NCI-H2171 treated with DMSO at 0.1 percent for 48 hours (cell line): ENCODE data around the gene PRUNE2.

ENCODE experiments used
- DNase-seq: peaks from one replicate; lab custom pipeline; 2025; lab: John Stamatoyannopoulos, UW

PRUNE2 gene

DNA sequence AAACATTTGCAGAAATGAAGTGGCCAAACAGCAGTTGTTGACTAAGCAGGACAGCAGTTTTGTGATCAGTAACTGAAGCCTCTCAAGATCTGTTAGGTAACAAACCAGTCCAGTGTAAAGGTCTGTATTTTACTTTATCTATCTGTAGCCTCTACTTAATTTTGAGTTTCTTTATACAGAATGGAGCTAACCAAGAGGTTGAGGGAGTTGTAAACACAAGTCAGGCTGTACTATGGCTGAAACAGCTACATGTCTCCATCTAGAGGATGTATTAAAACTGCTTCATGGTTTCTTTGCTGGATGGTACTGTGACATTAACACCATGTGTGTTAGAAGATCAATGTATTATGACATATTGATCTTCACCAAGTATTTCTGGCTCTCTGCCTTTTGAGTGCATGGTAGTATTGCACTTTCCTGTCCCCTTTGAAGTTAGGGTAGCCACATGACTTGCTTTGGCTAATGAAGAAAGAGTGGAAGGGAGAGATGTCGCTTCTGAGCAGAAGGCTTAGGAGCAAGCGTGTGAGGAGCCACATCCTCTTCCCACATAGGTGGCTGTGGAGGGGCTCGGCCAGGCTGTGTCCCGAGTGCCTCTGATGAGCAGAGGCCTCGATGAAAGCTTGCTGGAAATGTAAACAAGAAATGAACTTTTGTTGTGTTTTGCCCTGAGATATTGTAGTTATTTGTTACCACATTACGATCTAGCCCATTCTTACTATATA is 247.2 kb downstream of the PRUNE2 start:
- no peak for DNase-seq

GRCh38 chr9:76657265-76657664 is 248.6 kb downstream of the PRUNE2 start:
- no peak for DNase-seq

GRCh38 chr9:76655971-76656370 is 249.9 kb downstream of the PRUNE2 start:
- no peak for DNase-seq

DNA sequence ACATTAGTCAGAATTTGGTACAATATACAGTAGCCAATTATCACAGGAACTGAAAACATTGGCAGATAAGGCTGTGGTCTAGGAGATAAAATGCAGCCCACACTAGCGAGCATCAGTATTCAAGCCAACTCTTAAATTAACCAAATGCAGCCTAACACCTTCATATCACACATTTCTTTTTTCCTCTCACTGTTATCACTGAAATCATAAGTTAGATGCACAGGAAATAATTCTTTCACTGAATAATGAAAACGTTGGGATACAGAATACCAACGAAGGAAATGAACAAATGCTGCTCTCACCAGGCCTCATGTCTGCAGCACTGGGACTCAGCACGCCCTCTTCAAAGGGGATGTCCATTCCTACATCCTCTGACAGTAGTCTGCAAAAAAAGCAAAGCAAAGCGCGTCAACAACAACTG is 250.8 kb downstream of the PRUNE2 start:
- DNase-seq, result no peak

- DNase-seq, result no peak
Measured at GRCh38 chr9:76654575-76654974, 251.3 kb downstream of the PRUNE2 start.

GRCh38 chr9:76654051-76654461 is 251.9 kb downstream of the PRUNE2 start:
- DNase-seq, result no peak

- DNase-seq, result no peak
Measured at GRCh38 chr9:76652894-76653293, 253.0 kb downstream of the PRUNE2 start.

DNA sequence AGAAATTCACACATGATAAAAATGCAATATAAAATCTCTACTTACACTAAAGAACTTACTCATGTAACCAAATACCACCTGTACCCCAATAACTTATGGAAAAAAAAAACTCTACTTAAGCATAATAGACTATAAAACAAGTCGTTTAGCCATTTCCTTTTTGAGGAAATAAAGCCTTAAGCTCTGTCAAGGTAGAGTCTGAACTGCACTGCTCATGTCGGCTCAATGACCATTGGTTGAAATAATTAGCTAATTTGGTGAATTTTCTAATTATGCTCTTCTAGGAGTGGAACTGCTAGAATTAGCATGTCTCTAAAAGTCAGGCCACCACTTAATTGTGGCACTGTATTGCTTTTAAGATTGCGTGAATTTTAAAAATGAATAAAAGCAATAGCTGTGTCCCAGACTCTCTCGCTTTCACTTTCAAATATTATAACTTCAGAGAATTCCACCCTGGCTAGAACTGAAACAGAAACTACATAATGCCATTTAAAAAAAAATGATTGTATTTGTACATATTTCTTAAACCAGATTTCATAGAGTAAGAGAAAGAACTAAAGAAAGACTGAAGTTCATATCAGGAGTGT is 254.7 kb downstream of the PRUNE2 start:
- no peak for DNase-seq

DNA sequence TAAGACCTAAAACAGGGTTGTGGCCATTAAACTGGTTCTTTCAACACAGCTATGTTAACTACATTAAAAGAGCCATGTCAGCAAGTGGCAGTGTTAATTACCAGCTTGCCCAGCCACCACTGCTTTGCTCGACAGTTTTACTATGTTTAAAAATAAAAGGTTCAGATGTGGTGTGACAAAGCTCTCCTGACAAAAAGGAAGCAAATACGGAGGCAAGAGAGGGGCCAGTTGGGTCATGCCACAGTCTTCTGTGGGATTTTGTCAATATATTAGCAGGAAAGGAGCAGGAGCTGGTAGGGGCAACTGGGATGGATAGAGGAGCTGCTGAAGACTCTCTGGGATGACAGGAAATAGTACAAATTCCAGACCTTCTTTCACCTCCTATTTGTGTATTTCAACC is 255.2 kb downstream of the PRUNE2 start:
- DNase-seq, result no peak

DNA sequence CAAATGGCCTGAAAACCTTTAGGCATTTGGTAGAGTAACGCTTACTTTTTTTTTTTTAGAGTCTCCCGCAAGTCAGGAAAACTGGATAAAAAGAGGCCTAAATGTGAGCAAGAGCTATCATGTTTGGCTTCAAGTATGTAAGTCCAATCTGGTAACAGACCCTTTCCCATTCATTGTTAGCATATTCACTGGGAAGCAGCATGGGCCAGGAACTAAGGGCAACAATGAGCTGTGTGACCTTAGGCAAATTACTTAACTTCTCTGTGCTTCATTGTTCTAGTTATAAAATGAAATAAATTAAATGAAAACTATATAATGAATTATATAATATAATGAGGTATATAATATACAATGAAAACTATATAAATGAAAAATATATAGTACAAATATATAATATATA is 256.0 kb downstream of the PRUNE2 start:
- no peak for DNase-seq

DNA sequence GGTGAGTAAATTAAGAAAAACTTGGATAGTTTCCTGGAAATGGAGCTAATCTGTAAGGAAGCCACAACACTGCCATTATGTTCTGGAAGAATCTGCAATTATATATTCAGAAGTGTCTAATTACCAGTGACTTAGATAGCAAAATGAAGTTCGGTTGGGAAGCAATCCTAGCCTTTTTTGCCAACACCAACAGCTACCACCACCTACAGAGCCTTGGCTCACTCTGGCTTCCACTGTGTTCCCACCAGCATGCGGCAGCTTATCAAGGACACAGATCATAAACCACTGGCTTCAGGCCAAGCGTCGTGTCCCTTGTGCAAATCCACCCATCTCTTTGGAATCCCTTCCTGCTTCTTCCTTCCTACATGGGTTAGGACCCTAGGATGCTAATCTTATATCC is 259.7 kb downstream of the PRUNE2 start:
- no peak for DNase-seq

DNA sequence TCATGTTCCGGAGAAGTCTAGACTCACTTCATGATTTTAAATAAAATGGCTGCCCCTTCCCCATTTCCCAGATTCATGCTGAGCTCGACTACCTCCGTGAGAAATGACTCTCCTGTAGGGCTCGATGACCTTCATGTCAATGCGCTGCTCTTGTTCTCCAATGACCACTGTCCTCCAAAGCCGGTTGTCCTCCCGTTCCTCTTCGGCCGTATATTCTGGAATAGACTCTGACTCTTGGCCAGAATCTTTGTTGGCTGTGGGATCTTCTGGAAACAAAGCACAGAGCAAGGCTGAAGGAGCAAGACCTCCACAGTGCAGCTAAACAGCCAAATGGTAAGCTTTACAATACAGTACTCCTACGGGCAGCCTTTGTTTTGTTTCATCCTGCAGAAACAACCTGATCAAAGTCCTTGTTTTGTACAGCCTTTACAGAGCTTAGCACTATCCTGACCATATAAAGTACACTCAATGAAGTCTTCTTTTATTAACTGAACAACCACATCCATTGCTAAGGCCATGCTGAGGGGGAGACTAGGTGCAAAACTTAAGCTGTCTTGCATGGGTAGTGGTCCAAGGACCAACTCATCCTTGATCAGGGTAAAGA is 261.2 kb downstream of the PRUNE2 start:
- no peak for DNase-seq

DNA sequence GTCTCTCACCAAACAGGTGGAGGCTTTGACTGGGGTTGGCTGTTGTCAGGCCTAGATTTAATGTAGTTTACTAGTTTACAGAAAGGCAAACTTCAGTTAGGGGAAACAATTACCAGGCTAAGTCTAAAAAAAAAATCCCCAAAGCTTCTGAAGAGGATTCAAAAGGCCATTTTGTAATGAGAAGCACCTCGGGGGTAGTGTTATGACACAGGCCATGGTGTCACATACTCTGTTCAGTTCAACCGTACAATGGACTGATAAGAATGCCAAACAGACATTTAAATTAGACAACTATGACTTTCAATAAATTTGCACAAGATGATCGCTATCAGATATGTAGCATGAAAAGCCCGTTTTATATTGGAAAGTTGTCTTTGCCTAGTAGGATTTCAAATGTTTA is 261.7 kb downstream of the PRUNE2 start:
- DNase-seq, result no peak

DNA sequence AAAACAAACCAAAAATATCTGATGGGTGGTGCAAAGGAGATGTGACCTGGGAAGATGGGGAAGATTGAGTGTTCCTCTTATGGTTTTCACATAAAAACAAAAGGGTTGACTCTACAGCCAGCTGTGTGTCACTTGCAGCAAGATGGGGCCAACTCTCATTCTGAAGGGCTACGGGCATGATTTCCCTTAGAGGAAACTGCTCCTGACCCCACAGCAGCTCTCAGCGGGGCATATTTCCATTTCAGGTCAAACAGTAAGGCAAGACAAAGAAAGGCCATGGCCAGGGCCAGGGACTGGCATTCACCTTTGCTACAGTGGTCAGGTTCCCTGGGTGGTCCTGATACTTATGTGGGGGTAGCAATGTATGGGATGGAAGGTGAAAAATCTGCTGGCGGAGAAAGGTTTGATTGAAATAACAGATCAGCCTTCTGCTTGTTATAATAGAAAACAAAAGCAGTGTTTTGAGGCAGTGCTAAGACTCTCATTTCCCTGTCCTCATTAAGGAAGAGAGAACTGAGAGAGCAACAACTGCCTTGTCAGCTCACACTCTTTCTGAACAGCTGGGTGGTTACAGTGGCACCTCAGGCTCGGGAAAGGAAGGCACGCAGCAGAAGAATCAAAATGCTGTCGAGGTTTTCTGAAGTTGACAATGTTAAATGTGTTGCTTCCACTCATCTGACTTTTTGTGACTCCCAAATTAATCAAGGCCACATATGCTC is 262.4 kb downstream of the PRUNE2 start:
- DNase-seq, result no peak

DNA sequence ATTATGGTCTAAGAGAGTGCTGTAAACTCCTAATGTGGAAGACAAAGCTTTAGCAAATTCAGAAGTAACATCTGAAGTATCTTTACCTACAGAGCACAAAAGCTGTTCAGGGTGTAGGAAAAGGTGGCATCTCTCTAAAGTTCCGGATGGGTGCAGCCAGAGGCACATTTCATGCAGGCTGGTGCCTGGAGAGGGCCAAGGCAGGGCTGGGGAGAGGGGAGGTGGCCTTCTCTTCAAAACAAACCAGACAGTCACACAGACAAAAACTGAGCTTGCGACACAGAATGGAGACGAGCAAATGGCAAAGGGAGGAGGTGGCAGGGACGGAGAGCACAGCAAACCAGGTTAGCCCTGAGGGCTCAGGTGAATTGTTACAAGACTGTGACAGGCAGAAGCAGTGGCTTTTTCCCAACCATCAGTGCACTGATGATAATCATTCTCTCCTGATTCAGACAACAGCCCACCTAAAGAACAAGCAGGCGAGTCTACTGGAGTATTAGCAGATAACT is 263.2 kb downstream of the PRUNE2 start:
- DNase-seq, result no peak

DNA sequence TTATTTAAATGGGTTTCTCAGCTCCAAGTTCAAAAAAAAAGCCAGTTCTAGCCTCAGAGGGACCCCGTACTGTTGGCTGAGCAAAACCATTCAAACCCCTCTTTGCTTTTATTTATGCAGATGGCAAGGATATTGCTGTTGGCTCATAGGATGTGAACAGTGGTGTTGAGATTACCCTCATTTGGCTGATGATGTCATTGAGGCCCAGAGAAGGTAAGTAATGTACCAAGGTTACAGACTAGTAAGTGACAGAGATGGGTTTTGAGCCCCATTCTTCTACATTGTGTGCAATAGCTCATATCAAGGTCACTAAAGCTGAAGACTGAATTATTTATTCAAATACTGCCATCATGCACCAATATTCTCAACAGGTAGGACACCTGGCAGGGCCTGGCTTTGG is 263.8 kb downstream of the PRUNE2 start:
- no peak for DNase-seq

DNA sequence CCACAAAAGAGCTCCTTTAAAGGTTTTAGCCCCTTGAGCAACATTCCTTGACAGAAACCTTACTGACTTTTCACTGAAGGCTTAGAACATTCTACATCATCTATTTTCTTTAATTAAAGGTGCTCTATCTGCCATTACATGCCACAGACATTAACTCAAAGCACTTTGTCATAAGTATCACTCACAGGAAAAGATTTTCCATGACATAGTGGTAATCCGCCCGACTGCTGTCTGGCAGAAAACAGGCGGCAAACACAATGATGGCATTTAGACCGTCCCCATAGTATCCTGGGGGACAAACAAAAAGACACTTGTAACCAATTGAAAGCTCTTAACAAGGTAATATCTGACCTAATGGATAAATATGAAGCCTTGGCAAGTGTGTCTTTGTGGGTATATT is 267.9 kb downstream of the PRUNE2 start:
- DNase-seq, result no peak

GRCh38 chr9:76637416-76637815 is 268.5 kb downstream of the PRUNE2 start:
- no peak for DNase-seq

DNA sequence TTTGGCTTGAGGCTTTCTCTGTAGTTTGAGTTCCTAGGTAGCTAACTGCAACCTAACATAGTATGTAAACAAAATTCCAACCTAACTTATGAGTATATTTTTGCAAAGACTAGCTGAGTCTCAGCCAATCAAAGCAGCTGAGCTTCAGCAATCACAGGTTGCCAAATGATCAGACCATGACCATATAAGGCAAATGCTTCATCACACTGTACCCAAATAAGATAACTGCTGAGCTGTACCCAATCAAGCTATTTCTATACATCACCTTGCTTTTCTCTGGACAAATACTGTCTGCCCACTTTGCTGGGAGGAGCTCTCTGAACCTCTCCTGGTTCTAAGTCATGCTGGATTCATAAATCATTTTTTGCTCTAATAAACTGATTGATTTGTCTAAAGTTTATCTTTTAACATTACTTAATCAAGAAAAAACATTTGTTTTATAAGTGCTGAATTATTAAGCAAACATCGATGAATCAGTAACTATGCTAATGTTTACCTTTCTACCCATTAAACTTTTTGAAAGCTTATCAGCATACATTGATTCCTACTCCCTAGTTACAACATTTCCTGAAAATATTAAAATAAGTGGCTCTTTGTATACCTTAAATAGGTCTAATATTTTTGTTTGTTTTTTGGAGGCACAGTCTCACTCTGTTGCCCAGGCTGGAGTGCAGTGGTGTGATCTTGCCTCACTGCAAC is 271.4 kb downstream of the PRUNE2 start:
- DNase-seq, result no peak

DNA sequence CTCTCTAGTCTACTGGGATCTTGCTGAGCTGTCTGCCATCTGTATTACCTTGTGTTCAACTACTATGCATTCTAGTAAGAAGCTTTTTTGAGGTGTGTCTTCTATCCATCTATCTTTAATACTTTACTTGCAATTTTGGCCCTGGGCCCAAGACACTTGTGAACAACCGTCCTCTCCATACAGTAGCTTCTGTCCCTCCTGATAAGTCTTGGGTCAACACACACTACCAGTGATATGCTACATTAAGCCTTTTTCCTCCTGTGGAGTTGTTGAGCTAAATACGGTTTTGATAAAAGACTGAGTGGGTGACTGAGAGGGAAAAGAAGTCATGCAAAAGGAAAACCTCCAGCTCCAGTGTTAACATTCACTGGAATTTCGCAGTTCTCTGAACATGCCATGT is 275.0 kb downstream of the PRUNE2 start:
- no peak for DNase-seq

GRCh38 chr9:76629205-76629990 is 276.5 kb downstream of the PRUNE2 start:
- DNase-seq, result no peak
